ENCODE measurements around the gene RUBCN.
"Not testable (repeated sequence)": the region's sequence is repeated elsewhere in the genome, so short reads cannot be mapped to it uniquely, and the experiment has no call there.

GRCh38 chr3:197654090-197654997 lies 82.4 kb downstream of the RUBCN start:
- TF ChIP-seq CTCF (IDR thresholded peaks at IDR 0.05; ENCODE audit: borderline replicate concordance, extremely low read depth, low read length, poor library complexity, severe bottlenecking); EZH2 (IDR thresholded peaks at IDR 0.05; ENCODE audit: borderline replicate concordance, low read depth, low read length, severe bottlenecking): not testable (repeated sequence)

Data from DND-41 (cell line).